NT2/D1 (cell line): Measurements from ENCODE around the gene EIF4E1B.

Experiments
- DNase-seq: peaks from one replicate; pipeline ENCODE4 v3.0.0-alpha.2; 2011; ENCODE audit warnings: low read depth, low spot score
- H3K27me3 ChIP-seq: 2 replicates; pipeline ENCODE4 v1.6.0; 2011; ENCODE audit warnings: mild to moderate bottlenecking; ENCODE audit not compliant: insufficient read length, insufficient read depth
- H3K36me3 ChIP-seq: 2 replicates; pipeline ENCODE4 v1.6.1; 2011; ENCODE audit warnings: mild to moderate bottlenecking, low read length, mixed read lengths; ENCODE audit not compliant: insufficient read depth, insufficient read length
- H3K4me1 ChIP-seq: 2 replicates; pipeline ENCODE4 v1.5.1; 2011; ENCODE audit not compliant: insufficient read depth, insufficient read length
- H3K4me3 ChIP-seq: 2 replicates; pipeline ENCODE4 v1.5.1; 2011; ENCODE audit warnings: low read depth; ENCODE audit not compliant: insufficient read length
- H3K9ac ChIP-seq: 2 replicates; pipeline ENCODE4 v1.6.0; 2011; ENCODE audit warnings: low read depth; ENCODE audit not compliant: insufficient read length
- H3K9me3 ChIP-seq: 2 replicates; pipeline ENCODE4 v1.5.1; 2011; ENCODE audit warnings: mild to moderate bottlenecking, low read length; ENCODE audit not compliant: insufficient read depth
- SUZ12 ChIP-seq: IDR thresholded peaks from 2 replicates; pipeline ENCODE4 v1.6.1; 2011; ENCODE audit not compliant: insufficient read length, insufficient read depth; ENCODE audit errors: extremely low read depth
- YY1 ChIP-seq: IDR thresholded peaks from 2 replicates; pipeline ENCODE4 v1.6.1; 2011; ENCODE audit not compliant: insufficient read length, insufficient read depth
- ZNF274 ChIP-seq: IDR thresholded peaks from 2 replicates; pipeline ENCODE4 v1.6.1; 2011; ENCODE audit warnings: mild to moderate bottlenecking, low read depth, low read length

The EIF4E1B gene

GRCh38 chr5:176608142-176608705, 22.3 kb upstream of the EIF4E1B start:
- no peaks in the 10 kb centered on the region for H3K9me3 ChIP-seq
- DNase-seq: no peak
- no peaks in the 10 kb centered on the region for H3K36me3 ChIP-seq
- H3K4me1 ChIP-seq: peaks cover 17% of the 10 kb centered on the region
- no peak for TF ChIP-seq YY1
- no peak for TF ChIP-seq ZNF274
- no peak for TF ChIP-seq SUZ12
- H3K4me3 ChIP-seq: no peak overlapping the region
- H3K27me3 ChIP-seq: peaks cover 23% of the 10 kb centered on the region
- H3K9ac ChIP-seq: no peak overlapping the region

DNA sequence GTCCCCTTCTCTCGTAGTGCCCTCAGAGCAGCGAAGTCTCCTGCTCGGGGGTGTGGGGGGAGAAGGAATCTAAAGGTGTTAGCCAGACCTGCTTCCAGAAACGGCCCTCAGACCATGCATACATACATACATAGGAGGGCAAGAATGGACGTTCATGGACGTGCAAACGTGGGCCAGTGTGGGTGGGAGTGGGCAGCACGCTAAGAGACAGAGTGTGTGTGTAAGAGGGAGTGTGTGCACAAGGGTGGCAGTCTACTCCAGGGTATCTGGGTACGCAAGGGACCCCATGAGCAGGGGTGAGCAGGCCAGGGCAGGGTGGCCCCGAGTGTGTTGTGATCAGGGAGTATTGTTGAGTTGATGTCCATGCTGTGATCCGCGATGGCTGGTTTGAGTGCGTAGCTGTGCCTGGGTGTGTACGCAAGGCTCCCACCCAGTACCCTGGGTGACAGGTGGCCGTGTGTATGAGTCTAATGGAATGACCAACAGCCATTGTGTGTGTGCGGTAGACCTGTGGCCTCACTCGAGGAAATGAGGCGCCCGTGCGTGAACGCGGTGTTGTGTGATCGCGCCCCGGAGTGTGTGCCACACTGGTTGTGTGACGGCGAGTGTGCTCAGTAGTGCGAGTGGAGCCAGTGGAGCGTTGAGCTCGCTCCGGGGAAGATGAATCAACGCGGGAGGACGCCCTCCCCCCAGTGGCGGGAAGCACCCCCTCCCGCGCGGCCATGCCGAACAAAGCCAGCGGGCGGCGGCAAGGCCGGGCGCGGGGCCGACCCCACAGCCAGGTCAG, 21.3 kb upstream of the EIF4E1B start:
- peak overlapping the region; percentile 29 for H3K4me3 ChIP-seq
- no peaks in the 10 kb centered on the region for H3K9me3 ChIP-seq
- peaks cover 17% of the 10 kb centered on the region for H3K4me1 ChIP-seq
- DNase-seq: no peak
- peaks cover 23% of the 10 kb centered on the region for H3K27me3 ChIP-seq
- no peak for TF ChIP-seq ZNF274
- no peak for TF ChIP-seq SUZ12
- no peak for TF ChIP-seq YY1
- peak overlapping the region; percentile 65 for H3K9ac ChIP-seq
- H3K36me3 ChIP-seq: no peaks in the 10 kb centered on the region

DNA sequence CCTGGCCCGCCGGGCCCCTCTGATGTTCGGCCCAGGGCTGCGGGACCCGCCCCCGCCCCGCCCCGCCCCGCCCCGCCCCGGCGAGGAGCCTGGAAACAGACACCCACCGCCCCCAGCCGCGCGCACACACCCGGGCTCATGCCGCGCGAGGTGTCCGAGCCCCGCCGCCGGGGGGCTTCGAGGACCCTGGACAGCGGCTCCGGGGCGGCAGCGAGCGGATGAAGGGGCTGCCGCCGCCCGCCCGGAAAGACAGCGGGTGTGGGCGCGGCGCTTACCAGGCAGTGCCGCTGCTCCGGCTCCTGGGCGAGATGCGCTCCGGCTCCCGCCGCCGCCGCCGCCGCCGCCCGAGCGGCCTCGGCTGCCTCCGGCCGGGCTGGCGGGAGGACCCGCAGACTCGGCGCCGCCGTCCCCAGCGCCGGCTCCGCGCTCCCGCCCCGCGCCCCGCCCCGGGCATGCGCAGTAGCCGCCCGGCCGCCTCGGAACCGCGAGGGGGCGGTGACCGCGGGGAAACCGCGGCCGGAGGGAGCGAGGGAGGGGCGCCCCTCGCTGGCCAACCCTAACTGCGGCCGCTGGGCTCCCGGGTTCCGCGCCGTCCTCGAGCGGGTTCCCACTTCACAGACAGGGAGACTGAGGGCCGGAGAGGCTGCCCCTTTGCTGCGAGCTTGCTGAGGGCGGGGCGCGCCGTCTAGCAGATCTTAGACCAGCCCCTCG, 20.6 kb upstream of the EIF4E1B start, which contains the start of gene GPRIN1:
TSS of gene GPRIN1 (minus strand) at position 433 of the 711 bp plus-strand sequence. CDS start 10,322 bp downstream, outside the sequence.
- Histone ChIP-seq H3K4me3 (peak within 1 kb of the TSS; percentile 29), H3K4me1 (peaks cover 17% of the 10 kb centered on the region), H3K9ac (peak within 1 kb of the TSS; percentile 65), H3K36me3 (no peaks in the 10 kb centered on the region), H3K27me3 (peaks cover 23% of the 10 kb centered on the region), H3K9me3 (no peaks in the 10 kb centered on the region)
- peak; percentile 44 for DNase-seq
- TF ChIP-seq YY1 (no peak), SUZ12 (no peak), ZNF274 (no peak)

DNA sequence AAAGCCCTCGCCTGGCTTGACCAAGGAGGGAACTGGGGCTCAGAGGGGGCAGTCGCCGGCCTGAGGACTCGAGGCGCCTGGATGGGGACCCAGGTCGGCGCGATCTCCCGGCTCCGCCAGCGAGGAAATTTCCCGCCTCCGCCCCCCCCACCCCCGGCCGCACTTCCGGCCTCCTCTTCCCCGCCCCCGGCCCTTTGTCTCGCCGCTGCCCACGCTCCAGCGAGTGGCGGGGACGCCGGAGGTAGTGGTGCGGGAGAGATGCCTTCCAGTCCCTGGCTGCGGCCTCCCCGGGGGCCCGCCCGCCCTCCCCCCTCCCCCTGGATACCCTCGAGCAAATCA, 20.1 kb upstream of the EIF4E1B start:
- Histone ChIP-seq H3K9me3 (no peaks in the 10 kb centered on the region), H3K27me3 (peaks cover 23% of the 10 kb centered on the region), H3K36me3 (no peaks in the 10 kb centered on the region), H3K4me1 (peaks cover 17% of the 10 kb centered on the region), H3K9ac (no peak overlapping the region), H3K4me3 (peak overlapping the region; percentile 26)
- DNase-seq: no peak
- TF ChIP-seq SUZ12: no peak
- no peak for TF ChIP-seq YY1

- H3K9me3 ChIP-seq: no peaks in the 10 kb centered on the region
- peaks cover 17% of the 10 kb centered on the region for H3K4me1 ChIP-seq
- H3K36me3 ChIP-seq: no peaks in the 10 kb centered on the region
- peak; percentile 61 for DNase-seq
- H3K27me3 ChIP-seq: peaks cover 23% of the 10 kb centered on the region
- TF ChIP-seq YY1: no peak
- TF ChIP-seq SUZ12: no peak
- no peak for TF ChIP-seq ZNF274
- H3K9ac ChIP-seq: no peak overlapping the region
- no peak overlapping the region for H3K4me3 ChIP-seq
Measured at GRCh38 chr5:176611435-176611834, 19.0 kb upstream of the EIF4E1B start.

- no peaks in the 10 kb centered on the region for H3K36me3 ChIP-seq
- DNase-seq: no peak
- H3K4me1 ChIP-seq: peaks cover 17% of the 10 kb centered on the region
- no peaks in the 10 kb centered on the region for H3K9me3 ChIP-seq
- H3K27me3 ChIP-seq: peaks cover 23% of the 10 kb centered on the region
- no peak for TF ChIP-seq ZNF274
- no peak for TF ChIP-seq SUZ12
- no peak for TF ChIP-seq YY1
- H3K9ac ChIP-seq: no peak overlapping the region
- H3K4me3 ChIP-seq: no peak overlapping the region
Measured at GRCh38 chr5:176612008-176612407, 18.5 kb upstream of the EIF4E1B start.

GRCh38 chr5:176612855-176613254, 17.6 kb upstream of the EIF4E1B start:
- no peak overlapping the region for H3K9ac ChIP-seq
- TF ChIP-seq YY1 (no peak), ZNF274 (no peak), SUZ12 (no peak)
- peaks cover 28% of the 10 kb centered on the region for H3K27me3 ChIP-seq
- no peaks in the 10 kb centered on the region for H3K36me3 ChIP-seq
- no peak overlapping the region for H3K4me3 ChIP-seq
- no peaks in the 10 kb centered on the region for H3K9me3 ChIP-seq
- H3K4me1 ChIP-seq: peaks cover 17% of the 10 kb centered on the region
- no peak for DNase-seq
